Stimulated activated CD4-positive, alpha-beta T cell treated with anti-CD3 and anti-CD28 coated beads, Interleukin-4, amount 100 ng/mL, for 48 hours (primary cell): ENCODE results near the gene SOS1.
"Not testable (repeated sequence)": the region's sequence is repeated elsewhere in the genome, so short reads cannot be mapped to it uniquely, and the experiment has no call there.

Source experiments
- DNase-seq, 2 donors: peaks; one replicate each; pipeline ENCODE4 v3.0.0-alpha.2; 2020; ENCODE audit warnings: low read depth in 2 of 2

SOS1 gene

GRCh38 chr2:39099870-39100728 lies 20.8 kb downstream of the SOS1 start:
- no peak for DNase-seq

- no peak for DNase-seq
Measured at GRCh38 chr2:39099310-39099869, 21.5 kb downstream of the SOS1 start.

GRCh38 chr2:39095624-39096023 lies 25.2 kb downstream of the SOS1 start:
- no peak for DNase-seq

GRCh38 chr2:39094717-39095363 lies 26.0 kb downstream of the SOS1 start:
- no peak for DNase-seq

- no peak for DNase-seq
Measured at GRCh38 chr2:39093218-39093898, 27.5 kb downstream of the SOS1 start.

- no peak for DNase-seq
Measured at GRCh38 chr2:39091543-39091942, 29.3 kb downstream of the SOS1 start.

GRCh38 chr2:39091063-39091462 lies 29.8 kb downstream of the SOS1 start:
- DNase-seq = no peak

- no peak for DNase-seq
Measured at GRCh38 chr2:39080152-39080551, 40.7 kb downstream of the SOS1 start.

- DNase-seq = no peak
Measured at GRCh38 chr2:39069890-39070465, 50.9 kb downstream of the SOS1 start.

GRCh38 chr2:39069136-39069515 lies 51.7 kb downstream of the SOS1 start:
- peak in 1 of 2 donors; percentile 15 for DNase-seq

GRCh38 chr2:39068299-39069135 lies 52.3 kb downstream of the SOS1 start:
- DNase-seq = no peak

GRCh38 chr2:39065616-39066015 lies 55.2 kb downstream of the SOS1 start:
- DNase-seq = no peak

- no peak for DNase-seq
Measured at GRCh38 chr2:39062320-39062719, 58.5 kb downstream of the SOS1 start.

GRCh38 chr2:39061280-39061679 lies 59.6 kb downstream of the SOS1 start:
- DNase-seq = no peak

- DNase-seq = no peak
Measured at GRCh38 chr2:39059366-39059952, 61.4 kb downstream of the SOS1 start.

GRCh38 chr2:39058101-39058500 lies 62.8 kb downstream of the SOS1 start:
- DNase-seq = no peak

GRCh38 chr2:39052665-39053064 lies 68.2 kb downstream of the SOS1 start:
- not testable (repeated sequence) for DNase-seq

- no peak for DNase-seq
Measured at GRCh38 chr2:39050109-39050508, 70.7 kb downstream of the SOS1 start.

GRCh38 chr2:39039072-39039471 lies 81.8 kb downstream of the SOS1 start:
- DNase-seq = no peak

- DNase-seq = no peak
Measured at GRCh38 chr2:39033980-39034379, 86.9 kb downstream of the SOS1 start.

GRCh38 chr2:39027421-39027820 lies 93.4 kb downstream of the SOS1 start:
- no peak for DNase-seq
